Heart left ventricle (tissue), 13 donors: Measurements from ENCODE around the gene CLMN.

Source experiments
- CTCF ChIP-seq, 12 donors: fragments of 200-600 bp; sonication (generic) in 4 of 12; IDR thresholded peaks; one replicate each; pipeline versions ENCODE4 v1.5.0 to v1.8.0; 2018 to 2022; ENCODE audit warnings: antibody characterized with exemption in 12 of 12, mild to moderate bottlenecking in 5 of 12
- POLR2A ChIP-seq, 2 donors: fragments of 450-650 bp; IDR thresholded peaks; one replicate each; pipeline ENCODE4 v1.6.1; 2017; ENCODE audit warnings: antibody characterized with exemption in 2 of 2, mild to moderate bottlenecking in 2 of 2, moderate library complexity in 2 of 2
- donor health status: ischemic (EF 13 %, LVEDD 7.1; RV severe dilation, severe dysfunction).
- donor health status: DM: no; HTN: yes; CAD: no.
- donor health status: DM: no; HTN: no; CAD: no.
- donor health status: ischemic (EF 25% LVEDD 6.9; RV normal size, moderate dysfunction).
- donor health status: ischemic (EF 25% LVEDD 5.7; RV mildly dilated, moderate dysfunction).
- donor health status: ischemic (EF 35%, LVEDD 5.7; RV mildly dilated, moderate dysfunction).
- donor health status: nonischemic (EF 11% LVEDD 7.7; RV severe dilation, severe dysfunction).
- donor health status: DM: yes; HTN: yes; CAD: no.
- donor health status: PGD.
- donor health status: ischemic (EF 29% LVEDD 5.4; RV normal size, mild dysfunction).
- donor health status: nonischemic (EF 23%, LVEDD 6.1; RV moderate dilation, normal function).

GRCh38 chr14:95313707-95314106, 6.0 kb downstream of the CLMN start:
- TF ChIP-seq CTCF (IDR thresholded peaks at IDR 0.05), result no peak
- no peak for TF ChIP-seq POLR2A (IDR thresholded peaks at IDR 0.05)
